ENCODE results near the gene C10orf105.

GRCh38 chr10:71765906-71766716 is 46.5 kb upstream of the C10orf105 start:
- TF ChIP-seq CTCF (IDR thresholded peaks at IDR 0.05) (no peak), POLR2A (IDR thresholded peaks at IDR 0.05) (no peak)

All from heart left ventricle (tissue), 13 donors.